Dermis blood vessel endothelial cell (primary cell): ENCODE measurements around the gene ARF1. TPM values are rescaled to one million over a fixed set of nuclear protein-coding genes. Genes with fewer than 3 reads are reported as not detected.
A peak's percentile ranks its signal among the peaks of the same experiment; 100 is the strongest.

Experiments used
- DNase-seq: peaks from one replicate; pipeline ENCODE4 v3.0.0; 2010
- total RNA-seq: library from RNA; depleted of rRNA; stranded (reverse); fragments of >200 nt; gene quantifications from 2 replicates; pipeline ENCODE4 v1.2.3, GENCODE V29; 2014

Gene ARF1
- total RNA-seq, 1 donor from 2014 or later = 264 TPM

- DNase-seq = peak; percentile 29
Measured at GRCh38 chr1:228088586-228089498, 6.3 kb downstream of the ARF1 start.

DNA sequence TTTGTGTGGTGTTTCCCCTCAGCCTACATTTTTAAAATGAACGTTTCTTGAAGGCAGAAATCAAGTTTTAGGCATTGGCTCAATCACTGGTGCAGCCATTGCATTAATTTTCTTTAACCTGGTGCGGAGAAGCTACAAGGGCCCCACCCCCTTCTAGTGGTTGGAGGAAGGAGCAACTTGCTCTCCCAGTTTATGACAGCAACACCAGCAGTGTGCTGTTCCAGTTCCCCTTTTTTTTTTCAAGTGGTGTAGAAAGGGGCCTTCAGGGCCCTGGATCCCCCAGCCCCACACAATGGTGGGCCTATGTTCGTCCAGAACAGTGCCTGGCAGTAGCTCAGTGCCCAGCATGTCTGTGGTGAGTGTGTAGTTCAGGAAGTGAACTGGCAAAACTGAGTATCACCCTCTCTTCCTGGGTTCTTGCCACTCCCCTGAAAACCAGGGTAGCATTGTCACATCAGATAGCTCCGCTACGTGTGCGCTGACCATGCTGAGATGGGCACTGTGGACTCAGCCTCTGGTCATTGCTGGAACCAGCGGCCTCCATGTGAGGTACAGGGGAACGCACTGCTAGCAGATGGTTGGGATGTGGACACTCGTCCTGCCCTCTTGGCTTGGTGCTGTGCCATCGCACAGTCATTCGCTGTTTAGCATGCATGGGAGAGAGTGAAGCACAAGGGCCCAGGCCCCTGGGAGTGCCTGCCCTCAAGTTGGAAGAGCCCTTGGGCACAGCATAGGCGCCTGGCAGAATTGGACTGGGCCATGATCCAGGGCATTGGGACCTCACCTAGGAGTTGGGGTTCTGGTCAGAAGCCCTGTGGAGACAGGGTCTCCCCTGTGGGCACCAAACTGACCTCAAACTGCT lies 7.2 kb downstream of the ARF1 start:
- no peak for DNase-seq

DNA sequence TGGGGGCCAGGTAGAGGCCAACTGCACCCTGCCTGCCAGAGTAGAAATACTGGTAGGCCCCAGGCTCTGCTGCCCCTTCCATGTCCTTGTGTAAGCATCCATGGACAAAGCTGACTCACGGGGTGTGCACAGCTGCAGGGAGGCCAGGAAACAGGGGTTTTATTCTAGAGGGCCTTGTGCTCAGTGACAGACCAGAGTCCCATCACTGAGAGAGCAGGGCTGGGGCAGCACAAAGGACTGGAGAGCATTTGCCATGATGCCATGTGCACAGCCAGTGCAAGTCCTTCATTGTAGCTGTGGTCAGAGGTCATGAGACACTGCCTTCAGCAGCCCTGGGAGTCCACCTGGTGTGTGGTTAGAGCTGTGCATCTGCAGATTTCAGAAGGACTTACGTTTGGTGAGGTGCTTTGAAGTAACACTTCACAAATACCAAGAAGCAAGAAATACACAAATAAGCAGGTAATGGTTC lies 8.1 kb downstream of the ARF1 start:
- DNase-seq = peak; percentile 61

DNA sequence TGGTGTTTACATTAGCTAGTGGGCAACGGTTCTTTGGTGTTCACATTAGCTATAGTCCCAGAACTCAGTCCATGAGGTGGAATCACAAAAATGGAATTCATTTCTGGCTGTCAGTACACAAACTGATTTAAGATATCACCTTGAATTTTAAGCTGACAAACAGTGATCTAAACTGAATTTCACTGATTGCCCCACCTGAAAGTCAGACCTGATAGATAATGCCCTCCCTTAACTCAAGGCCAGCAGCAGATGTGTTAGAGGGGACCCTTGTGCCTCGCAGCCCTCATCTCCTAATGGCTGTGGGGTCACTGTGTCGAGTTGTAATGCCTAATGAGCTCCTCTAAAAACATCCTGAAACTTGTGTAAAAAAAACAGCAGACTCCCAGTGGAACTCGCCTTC lies 8.6 kb downstream of the ARF1 start:
- DNase-seq = no peak

- DNase-seq = no peak
Measured at GRCh38 chr1:228092342-228093049, 10.0 kb downstream of the ARF1 start.

DNA sequence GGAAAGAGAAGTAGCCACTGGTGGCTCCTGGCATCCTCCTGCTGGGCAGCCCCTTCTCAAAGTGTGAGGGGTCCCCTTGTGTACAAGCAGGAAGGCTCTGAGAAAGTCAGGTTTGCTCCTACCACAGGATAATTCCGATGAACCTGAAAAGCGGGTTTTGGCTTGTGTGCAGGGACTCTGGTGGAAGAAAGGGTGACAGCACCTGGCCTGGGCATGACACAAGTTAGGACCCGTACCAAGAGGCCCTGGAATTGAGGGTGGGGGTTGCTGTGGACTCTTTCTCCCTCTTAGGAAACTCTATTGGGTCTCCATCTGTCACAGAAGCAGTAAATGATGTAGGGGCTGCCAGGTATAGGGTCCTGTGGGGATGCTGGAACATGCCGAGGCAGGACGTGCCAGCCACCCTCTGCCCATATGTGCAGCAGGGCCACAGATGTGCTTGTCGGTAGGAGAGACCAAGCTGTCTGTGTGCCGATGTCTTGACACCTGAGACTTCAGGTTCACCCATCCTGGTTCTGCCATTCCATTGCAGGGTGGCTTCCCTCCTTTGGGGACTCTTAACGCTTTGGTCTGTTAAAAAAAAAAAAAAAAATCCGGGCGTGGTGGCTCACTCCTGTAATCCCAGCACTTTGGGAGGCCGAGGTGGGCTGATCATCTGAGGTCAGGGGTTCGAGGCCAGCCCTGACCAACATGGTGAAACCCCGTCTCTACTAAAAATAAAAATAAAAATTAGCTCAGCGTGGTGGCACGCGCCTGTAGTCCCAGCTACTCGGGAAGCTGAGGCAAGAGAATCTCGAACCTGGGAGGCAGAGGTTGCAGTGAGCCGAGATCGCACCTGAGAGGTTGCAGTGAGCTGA lies 10.8 kb downstream of the ARF1 start:
- DNase-seq = no peak

DNA sequence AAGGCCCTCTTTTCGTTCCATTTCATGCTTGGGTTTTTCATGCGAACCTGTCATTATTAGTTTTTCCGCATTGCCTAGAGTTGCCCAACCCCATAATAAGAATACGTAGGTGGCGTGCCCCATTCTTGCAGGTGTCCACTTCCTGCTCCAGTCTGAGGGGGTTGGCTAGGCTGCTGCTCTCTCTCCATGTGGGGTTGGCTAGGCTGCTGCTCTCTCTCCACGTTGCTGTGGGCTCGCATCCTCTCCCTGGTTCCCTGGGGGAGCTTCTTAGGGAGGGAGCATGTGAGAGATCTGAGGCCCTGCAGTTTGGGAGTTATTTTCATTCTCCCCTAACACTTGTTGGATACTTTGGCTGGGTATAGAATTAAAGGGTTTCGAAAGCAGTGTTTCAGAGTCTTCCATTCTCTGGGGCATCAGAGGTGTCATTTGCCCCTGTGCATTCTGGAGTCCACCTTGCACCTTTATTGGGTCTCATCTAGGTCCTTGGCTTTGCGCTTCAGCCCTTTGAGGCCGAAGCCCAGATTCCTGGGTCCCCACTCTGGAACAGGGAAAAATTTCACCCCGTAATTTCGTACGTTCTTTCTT lies 12.0 kb downstream of the ARF1 start:
- no peak for DNase-seq

DNA sequence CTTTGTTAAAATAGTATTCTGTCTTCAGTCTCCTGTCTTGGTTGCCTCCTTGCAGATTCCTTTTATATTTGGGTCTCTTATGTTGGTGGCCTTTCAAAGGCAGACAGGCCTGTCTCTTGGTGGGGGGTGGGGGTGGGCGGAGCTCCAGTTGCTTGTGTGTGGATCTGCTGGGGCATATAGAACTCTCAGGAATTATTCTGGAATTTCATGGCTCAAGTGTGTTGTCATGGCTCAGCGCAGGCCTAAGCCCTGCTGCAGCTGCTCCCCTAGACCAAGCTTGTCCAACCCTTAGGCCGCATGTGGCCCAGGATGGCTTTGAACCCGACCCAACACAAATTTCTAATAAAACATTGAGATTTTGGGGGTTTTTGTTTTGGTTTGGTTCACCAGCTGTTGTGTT lies 12.7 kb downstream of the ARF1 start:
- no peak for DNase-seq

- DNase-seq = no peak
Measured at GRCh38 chr1:228095938-228096337, 13.4 kb downstream of the ARF1 start.

- DNase-seq = no peak
Measured at GRCh38 chr1:228096416-228097332, 14.2 kb downstream of the ARF1 start.

DNA sequence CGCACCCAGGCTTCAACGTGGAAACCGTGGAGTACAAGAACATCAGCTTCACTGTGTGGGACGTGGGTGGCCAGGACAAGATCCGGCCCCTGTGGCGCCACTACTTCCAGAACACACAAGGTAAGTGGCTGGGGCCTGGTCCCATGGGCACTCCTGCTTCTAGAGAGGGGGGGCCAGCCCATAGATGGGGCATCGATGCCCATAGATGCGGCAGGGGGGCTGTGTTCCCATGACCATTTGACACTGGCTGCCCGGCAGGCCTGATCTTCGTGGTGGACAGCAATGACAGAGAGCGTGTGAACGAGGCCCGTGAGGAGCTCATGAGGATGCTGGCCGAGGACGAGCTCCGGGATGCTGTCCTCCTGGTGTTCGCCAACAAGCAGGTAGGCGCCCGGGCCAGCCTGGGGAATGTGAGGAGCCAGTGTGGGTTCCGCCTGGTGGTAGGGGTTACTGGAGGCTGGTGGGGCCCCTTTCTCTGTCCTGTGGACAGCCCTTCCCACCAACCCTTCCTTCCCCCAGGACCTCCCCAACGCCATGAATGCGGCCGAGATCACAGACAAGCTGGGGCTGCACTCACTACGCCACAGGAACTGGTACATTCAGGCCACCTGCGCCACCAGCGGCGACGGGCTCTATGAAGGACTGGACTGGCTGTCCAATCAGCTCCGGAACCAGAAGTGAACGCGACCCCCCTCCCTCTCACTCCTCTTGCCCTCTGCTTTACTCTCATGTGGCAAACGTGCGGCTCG lies 15.0 kb downstream of the ARF1 start:
- DNase-seq = no peak

DNA sequence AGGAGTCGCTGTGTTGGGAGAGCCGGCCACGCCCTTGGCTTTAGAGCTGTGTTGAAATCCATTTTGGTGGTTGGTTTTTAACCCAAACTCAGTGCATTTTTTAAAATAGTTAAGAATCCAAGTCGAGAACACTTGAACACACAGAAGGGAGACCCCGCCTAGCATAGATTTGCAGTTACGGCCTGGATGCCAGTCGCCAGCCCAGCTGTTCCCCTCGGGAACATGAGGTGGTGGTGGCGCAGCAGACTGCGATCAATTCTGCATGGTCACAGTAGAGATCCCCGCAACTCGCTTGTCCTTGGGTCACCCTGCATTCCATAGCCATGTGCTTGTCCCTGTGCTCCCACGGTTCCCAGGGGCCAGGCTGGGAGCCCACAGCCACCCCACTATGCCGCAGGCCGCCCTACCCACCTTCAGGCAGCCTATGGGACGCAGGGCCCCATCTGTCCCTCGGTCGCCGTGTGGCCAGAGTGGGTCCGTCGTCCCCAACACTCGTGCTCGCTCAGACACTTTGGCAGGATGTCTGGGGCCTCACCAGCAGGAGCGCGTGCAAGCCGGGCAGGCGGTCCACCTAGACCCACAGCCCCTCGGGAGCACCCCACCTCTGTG lies 15.9 kb downstream of the ARF1 start:
- DNase-seq = no peak

- no peak for DNase-seq
Measured at GRCh38 chr1:228099331-228099732, 16.8 kb downstream of the ARF1 start.

- DNase-seq = no peak
Measured at GRCh38 chr1:228100822-228101613, 18.5 kb downstream of the ARF1 start.

GRCh38 chr1:228101614-228101993 lies 19.1 kb downstream of the ARF1 start:
- no peak for DNase-seq

- peak; percentile 73 for DNase-seq
Measured at GRCh38 chr1:228101994-228102790, 19.7 kb downstream of the ARF1 start.
